GM10266 (cell line): ENCODE results near the gene SCO2.
"Not testable (repeated sequence)": the region's sequence is repeated elsewhere in the genome, so short reads cannot be mapped to it uniquely, and the experiment has no call there.

ENCODE experiments used
- DNase-seq: peaks from one replicate; pipeline ENCODE4 v3.0.0; 2012; ENCODE audit errors: extremely low spot score
- TF ChIP-seq, protein P1 (sequence below): IDR thresholded peaks from 2 replicates; pipeline ENCODE4 v1.5.1; 2012; ENCODE audit warnings: mild to moderate bottlenecking, low read depth; ENCODE audit not compliant: control insufficient read depth, insufficient read depth; ENCODE audit errors: missing control alignments

SCO2 gene

DNA sequence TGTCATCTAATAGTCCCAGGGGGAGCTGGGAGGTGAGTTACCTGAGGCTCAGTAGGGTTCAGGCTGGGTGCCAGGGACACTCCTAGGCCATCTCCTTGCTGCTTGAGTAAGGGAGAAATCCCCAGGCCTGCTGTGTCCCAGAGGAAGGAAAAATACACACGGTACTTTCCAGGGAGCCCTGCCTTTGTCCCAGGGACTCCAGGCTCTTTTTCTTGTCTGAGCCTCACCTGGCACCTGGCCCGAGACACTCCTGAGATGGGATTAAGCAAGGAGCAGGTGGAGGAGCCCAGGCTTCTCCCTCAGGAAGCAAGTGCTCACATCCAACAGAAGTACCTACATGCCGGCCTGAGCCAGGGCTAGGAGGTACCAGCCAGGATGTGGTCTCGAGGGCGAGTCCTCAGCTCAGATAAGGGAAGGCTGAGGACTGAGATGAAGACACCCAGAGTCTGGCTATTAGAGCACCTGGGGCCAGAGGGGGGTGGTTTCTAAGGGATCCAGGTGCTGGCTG, 19.4 kb upstream of the SCO2 start:
- TF ChIP-seq, protein P1, sequence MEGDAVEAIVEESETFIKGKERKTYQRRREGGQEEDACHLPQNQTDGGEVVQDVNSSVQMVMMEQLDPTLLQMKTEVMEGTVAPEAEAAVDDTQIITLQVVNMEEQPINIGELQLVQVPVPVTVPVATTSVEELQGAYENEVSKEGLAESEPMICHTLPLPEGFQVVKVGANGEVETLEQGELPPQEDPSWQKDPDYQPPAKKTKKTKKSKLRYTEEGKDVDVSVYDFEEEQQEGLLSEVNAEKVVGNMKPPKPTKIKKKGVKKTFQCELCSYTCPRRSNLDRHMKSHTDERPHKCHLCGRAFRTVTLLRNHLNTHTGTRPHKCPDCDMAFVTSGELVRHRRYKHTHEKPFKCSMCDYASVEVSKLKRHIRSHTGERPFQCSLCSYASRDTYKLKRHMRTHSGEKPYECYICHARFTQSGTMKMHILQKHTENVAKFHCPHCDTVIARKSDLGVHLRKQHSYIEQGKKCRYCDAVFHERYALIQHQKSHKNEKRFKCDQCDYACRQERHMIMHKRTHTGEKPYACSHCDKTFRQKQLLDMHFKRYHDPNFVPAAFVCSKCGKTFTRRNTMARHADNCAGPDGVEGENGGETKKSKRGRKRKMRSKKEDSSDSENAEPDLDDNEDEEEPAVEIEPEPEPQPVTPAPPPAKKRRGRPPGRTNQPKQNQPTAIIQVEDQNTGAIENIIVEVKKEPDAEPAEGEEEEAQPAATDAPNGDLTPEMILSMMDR: no peak
- DNase-seq: peak; percentile 43

DNA sequence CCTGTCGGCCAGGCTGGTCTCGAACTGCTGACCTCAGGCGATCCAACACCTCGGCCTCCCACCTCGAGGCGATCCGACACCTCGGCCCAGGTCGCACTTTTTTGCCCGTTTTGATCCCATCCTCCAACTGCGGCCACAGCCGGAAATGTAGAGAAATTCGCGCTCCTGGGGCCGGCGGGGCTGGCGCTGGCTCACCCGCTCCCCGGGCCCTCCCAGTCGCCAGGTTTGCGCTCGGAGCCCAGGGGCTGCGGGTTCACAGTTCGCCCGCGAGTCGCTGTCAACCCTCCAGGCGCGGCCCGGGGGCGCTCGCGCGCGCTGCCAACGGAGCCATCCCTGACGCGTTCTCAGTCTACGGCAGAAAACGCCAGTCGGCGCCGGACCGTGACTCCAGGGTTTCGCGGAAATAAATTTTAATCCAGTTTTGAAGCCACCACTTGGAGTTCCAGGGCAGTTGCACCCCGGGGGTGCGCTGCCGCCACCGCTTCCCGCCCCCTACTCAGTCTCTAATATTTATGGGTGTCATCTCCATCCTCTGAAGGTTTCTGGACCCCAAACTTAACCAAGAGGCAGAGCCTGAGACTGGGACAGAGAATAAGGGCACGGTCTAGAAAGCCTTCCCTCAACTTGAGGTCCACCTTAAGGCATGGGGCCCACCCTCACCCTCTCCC, 18.8 kb upstream of the SCO2 start:
- DNase-seq: peak; percentile 87

DNA sequence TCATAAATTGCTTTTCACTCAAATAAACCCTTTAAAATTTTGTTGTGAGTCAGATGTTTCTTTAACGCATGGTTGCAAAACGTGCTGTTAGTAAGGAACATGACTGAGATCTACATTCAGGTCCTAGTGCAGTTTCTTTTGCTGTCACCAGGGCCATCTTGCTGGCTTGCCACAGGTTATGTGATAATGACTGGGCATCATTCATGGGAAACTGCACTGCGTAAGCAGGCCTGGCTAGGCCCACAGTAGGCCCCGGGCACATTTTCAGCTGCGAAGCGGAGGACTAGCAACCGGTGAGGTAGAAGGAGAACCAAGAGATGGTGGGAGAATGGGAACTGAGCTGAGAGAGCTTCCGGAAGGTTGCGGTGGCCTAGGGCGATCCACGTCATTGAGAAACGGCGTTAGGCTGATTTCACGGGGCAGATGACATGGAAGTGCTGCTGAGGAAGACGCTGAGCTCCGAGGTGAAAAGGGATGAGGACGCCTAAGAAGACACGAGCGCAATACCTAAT, 17.1 kb upstream of the SCO2 start:
- DNase-seq: peak; percentile 76

More for the DNA sequence above, 18.8 kb upstream of the SCO2 start:
- TF ChIP-seq, protein P1: peak; percentile 68

DNA sequence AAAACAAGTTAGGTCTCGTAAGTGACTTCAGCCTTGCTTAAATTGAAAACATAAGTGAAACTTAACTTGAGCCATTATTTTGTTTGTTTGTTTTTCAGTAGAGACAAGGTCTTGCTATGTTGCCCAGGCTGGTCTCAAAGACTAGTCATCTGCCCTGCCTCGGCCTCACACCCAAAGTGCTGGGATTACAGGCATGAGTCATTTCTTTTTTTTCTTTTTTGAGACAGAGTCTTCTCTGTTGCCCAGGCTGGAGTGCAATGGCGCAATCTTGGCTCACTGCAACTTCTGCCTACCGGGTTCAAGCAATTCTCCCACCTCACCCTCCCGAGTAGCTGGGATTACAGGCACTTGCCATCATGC, 16.2 kb upstream of the SCO2 start:
- not testable (repeated sequence) for DNase-seq

More for the DNA sequence above, 17.1 kb upstream of the SCO2 start:
- TF ChIP-seq, protein P1: no peak

DNA sequence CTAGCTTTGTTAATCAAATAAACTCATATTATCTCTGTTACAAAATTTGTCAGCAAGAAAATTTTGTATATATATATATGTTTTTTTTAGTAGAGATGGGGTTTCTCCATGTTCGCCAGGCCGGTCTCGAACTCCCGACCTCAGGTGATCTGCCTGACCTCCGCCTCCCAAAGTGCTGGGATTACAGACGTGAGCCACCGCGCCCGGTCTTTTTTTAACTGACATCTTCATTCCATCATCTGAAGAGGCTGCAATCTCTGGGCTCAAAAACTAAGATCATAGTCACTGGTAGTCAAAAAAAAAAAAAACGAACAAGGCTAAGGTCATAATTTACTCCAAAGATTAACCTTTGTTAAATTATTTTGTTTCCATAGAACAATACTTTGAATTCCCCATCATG, 15.0 kb upstream of the SCO2 start:
- no peak for DNase-seq
- TF ChIP-seq, protein P1: no peak

DNA sequence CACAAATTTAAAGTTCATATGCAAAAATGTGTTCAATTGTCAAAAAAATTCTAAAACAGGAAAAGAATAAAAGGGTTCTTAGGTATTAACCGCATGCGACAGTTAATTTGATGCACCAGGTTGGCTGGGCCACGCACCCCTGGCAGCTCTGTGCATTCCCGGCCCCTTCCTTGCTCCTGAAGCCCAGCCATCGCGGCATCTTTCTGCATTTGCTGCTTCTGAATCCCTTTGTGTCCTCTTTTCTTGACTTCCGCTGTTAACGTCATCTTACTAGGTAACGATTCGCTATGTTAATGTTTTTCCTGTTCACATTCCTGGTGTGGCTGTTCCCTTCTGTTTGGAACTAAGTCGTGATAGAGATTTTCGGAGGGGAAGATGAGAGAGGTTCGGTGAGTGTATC, 12.4 kb upstream of the SCO2 start:
- DNase-seq: no peak
- TF ChIP-seq, protein P1: no peak

DNA sequence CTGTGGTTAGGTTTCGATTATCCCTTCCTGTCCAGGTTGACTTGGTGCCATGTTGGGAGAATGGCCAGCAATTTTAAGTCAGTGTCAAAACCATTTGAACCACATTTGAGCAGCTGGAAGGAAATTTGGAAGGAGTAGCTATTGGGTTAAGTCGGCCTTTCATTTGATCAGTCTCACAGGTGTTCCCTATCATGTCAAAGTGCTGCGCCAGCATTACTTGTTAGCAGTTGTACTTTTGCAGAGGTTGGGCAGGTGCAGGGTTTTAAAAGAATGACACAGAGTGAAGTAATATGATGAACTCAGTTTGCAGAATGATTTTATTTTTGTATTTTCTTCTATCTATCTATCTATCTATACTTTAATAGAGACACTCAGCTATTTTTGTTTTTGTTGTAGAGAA, 10.8 kb upstream of the SCO2 start:
- no peak for DNase-seq
- TF ChIP-seq, protein P1: no peak
